ENCODE measurements around the gene GATA6.

GATA6 gene

GRCh38 chr18:22169011-22169888 is at the start of gene GATA6:
Gene GATA6 (plus strand): TSS chr18:22169589. CDS start chr18:22171145, 1,556 bp downstream.
- in situ Hi-C loops (cut with MboI; ENCODE audit: low sequenced_read_pairs) = no loop called here

- in situ Hi-C loops (cut with MboI; ENCODE audit: low sequenced_read_pairs) = no loop called here
Measured at GRCh38 chr18:22124970-22125369, 44.4 kb upstream of the GATA6 start.

- in situ Hi-C loops (cut with MboI; ENCODE audit: low sequenced_read_pairs) = no loop called here
Measured at GRCh38 chr18:22128954-22129353, 40.4 kb upstream of the GATA6 start.

GRCh38 chr18:22129778-22130177 is 39.6 kb upstream of the GATA6 start:
- in situ Hi-C loops (cut with MboI; ENCODE audit: low sequenced_read_pairs) = no loop called here

- in situ Hi-C loops (cut with MboI; ENCODE audit: low sequenced_read_pairs) = no loop called here
Measured at GRCh38 chr18:22132258-22132657, 37.1 kb upstream of the GATA6 start.

GRCh38 chr18:22132763-22133162 is 36.6 kb upstream of the GATA6 start:
- in situ Hi-C loops (cut with MboI; ENCODE audit: low sequenced_read_pairs) = no loop called here

GRCh38 chr18:22136395-22136794 is 33.0 kb upstream of the GATA6 start:
- in situ Hi-C loops (cut with MboI; ENCODE audit: low sequenced_read_pairs) = no loop called here

- in situ Hi-C loops (cut with MboI; ENCODE audit: low sequenced_read_pairs) = no loop called here
Measured at GRCh38 chr18:22141211-22141610, 28.2 kb upstream of the GATA6 start.

GRCh38 chr18:22143347-22144340 is 25.7 kb upstream of the GATA6 start:
- in situ Hi-C loops (cut with MboI; ENCODE audit: low sequenced_read_pairs) = no loop called here

- in situ Hi-C loops (cut with MboI; ENCODE audit: low sequenced_read_pairs) = no loop called here
Measured at GRCh38 chr18:22145160-22145559, 24.2 kb upstream of the GATA6 start.

GRCh38 chr18:22149710-22150109 is 19.7 kb upstream of the GATA6 start:
- in situ Hi-C loops (cut with MboI; ENCODE audit: low sequenced_read_pairs) = no loop called here

- in situ Hi-C loops (cut with MboI; ENCODE audit: low sequenced_read_pairs) = no loop called here
Measured at GRCh38 chr18:22152093-22152492, 17.3 kb upstream of the GATA6 start.

- in situ Hi-C loops (cut with MboI; ENCODE audit: low sequenced_read_pairs) = no loop called here
Measured at GRCh38 chr18:22153428-22153827, 16.0 kb upstream of the GATA6 start.

GRCh38 chr18:22155584-22155983 is 13.8 kb upstream of the GATA6 start:
- in situ Hi-C loops (cut with MboI; ENCODE audit: low sequenced_read_pairs) = no loop called here

- in situ Hi-C loops (cut with MboI; ENCODE audit: low sequenced_read_pairs) = no loop called here
Measured at GRCh38 chr18:22159014-22159413, 10.4 kb upstream of the GATA6 start.

GRCh38 chr18:22161090-22161489 is 8.3 kb upstream of the GATA6 start:
- in situ Hi-C loops (cut with MboI; ENCODE audit: low sequenced_read_pairs) = no loop called here

- in situ Hi-C loops (cut with MboI; ENCODE audit: low sequenced_read_pairs) = no loop called here
Measured at GRCh38 chr18:22163416-22164161, 5.8 kb upstream of the GATA6 start.

GRCh38 chr18:22164337-22165048 is 4.9 kb upstream of the GATA6 start:
- in situ Hi-C loops (cut with MboI; ENCODE audit: low sequenced_read_pairs) = no loop called here

GRCh38 chr18:22165049-22165602 is 4.3 kb upstream of the GATA6 start:
- in situ Hi-C loops (cut with MboI; ENCODE audit: low sequenced_read_pairs) = no loop called here

- in situ Hi-C loops (cut with MboI; ENCODE audit: low sequenced_read_pairs) = no loop called here
Measured at GRCh38 chr18:22165603-22166068, 3.8 kb upstream of the GATA6 start.

Data from hTERT RPE-1 (cell line).